Measurements from ENCODE around the gene OR2T8.

OR2T8 gene

GRCh38 chr1:247919952-247920351 lies at the start of gene OR2T8:
Gene OR2T8, plus strand, starts transcription at chr1:247920252. Its CDS starts 766 bp downstream, at chr1:247921018.
- no peak for DNase-seq (ENCODE audit: low read depth)

- no peak for DNase-seq (ENCODE audit: low read depth)
These were observed 36.7 kb upstream of the OR2T8 start for GRCh38 chr1:247883346-247883745.

DNA sequence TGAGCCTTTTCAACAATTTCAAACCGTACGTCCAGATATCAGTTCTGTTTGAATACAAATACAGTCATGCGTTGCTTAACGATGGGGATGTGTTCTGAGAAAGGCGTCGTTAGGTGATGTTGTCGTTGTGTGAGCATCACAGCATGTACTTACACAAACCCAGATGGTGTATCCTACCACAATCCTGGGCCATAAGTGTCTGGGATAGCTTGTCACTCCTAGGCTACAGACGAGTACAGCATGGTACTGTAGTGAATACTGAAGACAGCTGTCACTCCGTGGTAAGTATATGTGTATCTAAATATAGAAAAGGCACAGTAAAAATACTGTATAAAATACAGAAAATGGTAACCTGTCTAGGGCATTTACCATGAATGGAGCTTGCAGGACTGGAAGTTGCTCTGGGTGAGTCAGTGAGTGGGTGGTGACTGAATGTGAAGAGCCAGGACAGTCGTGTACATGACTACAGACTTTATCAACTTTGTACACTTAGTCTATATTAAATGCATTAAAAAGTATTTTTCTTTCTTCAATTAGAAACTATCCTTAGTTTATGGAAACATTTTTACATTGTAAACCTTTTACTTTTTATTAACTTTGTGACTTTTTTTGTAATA lies 35.1 kb upstream of the OR2T8 start:
- DNase-seq (ENCODE audit: low read depth): no peak

GRCh38 chr1:247895163-247895637 lies 24.9 kb upstream of the OR2T8 start, which contains the start of gene OR2W3:
Gene OR2W3, plus strand, starts transcription at chr1:247895587. Its CDS starts 0 bp downstream, at chr1:247895587.
- DNase-seq (ENCODE audit: low read depth): no peak

DNA sequence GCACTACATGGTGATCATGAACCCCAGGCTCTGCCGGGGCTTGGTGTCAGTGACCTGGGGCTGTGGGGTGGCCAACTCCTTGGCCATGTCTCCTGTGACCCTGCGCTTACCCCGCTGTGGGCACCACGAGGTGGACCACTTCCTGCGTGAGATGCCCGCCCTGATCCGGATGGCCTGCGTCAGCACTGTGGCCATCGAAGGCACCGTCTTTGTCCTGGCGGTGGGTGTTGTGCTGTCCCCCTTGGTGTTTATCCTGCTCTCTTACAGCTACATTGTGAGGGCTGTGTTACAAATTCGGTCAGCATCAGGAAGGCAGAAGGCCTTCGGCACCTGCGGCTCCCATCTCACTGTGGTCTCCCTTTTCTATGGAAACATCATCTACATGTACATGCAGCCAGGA lies 24.1 kb upstream of the OR2T8 start:
- no peak for DNase-seq (ENCODE audit: low read depth)

DNA sequence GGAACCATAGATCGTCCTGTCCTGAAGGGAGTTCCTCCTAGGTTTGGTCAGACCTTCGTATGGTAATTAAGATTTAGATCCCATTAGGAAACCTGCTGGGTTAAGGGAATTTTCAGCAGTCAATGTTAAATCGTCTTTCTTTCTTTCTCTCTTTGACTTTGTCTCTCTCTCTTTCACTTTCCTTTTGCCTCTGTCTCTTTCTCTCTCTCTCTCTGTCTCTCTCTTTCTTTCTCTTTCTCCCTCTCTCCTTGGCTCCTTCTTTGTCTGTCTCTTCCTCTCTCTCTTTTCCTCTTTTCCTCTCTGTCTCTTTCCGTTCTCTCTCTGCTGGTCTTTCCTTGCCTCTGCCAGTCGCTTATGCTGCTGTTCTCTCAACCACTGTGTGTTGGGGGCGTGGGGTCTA lies 15.9 kb upstream of the OR2T8 start:
- DNase-seq (ENCODE audit: low read depth): no peak

- no peak for DNase-seq (ENCODE audit: low read depth)
These were observed 14.9 kb upstream of the OR2T8 start for GRCh38 chr1:247905181-247905580.

DNA sequence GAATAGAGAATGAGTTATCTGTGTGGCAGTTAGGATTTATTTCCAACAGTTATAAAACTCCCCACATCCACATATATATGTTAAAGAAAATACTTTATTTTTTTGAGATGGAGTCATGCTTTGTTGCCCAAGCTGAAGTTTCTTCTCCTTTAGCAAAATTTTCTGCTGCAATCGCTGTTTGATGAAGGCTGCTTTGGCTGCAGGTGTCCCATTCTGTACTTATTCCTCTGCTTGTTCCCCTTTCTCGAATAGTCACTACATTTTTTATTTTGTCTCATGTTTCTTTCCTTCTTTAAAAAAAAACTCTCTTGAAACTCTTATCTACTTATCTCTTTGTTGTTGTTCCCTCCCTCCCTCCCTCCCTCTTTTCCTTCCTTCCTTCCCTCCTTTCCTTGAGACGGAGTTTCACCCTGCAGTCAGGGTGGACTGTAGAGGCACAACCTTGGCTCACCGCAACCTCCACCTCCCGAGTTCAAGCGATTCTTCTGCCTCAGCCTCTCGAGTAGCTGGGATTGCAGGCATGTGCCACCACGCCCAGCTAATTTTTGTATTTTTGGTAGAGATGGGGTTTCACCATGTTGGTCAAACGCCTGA lies 14.0 kb upstream of the OR2T8 start:
- DNase-seq (ENCODE audit: low read depth): no peak

DNA sequence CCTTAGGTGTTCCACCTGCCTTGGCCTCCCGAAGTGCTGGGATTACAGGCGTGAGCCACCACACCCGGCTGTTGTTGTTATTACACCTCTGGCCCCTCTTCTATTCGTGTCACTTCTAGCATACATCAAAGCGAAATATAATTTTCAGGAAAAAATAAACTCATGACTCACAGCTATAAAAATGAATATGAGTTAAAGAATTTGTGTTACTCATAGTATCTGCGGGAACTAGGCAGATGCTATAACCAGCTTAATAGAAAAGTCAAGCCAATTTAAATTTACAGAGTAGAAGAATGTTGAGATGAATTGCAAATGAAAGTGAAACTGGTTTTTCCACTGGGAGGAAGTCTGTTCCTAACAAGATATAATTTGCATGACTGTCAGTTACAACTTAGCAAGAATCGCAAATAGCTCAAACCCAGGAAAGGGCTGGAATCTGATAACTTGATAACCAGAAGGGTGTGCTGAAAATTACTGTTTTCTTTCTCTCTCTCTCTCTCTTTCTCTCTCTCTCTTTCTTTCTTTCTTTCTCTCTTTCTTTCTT lies 13.5 kb upstream of the OR2T8 start:
- DNase-seq (ENCODE audit: low read depth): no peak

- no peak for DNase-seq (ENCODE audit: low read depth)
These were observed 11.3 kb upstream of the OR2T8 start for GRCh38 chr1:247908766-247909165.

- DNase-seq (ENCODE audit: low read depth): no peak
These were observed 6.3 kb upstream of the OR2T8 start for GRCh38 chr1:247913786-247914185.

DNA sequence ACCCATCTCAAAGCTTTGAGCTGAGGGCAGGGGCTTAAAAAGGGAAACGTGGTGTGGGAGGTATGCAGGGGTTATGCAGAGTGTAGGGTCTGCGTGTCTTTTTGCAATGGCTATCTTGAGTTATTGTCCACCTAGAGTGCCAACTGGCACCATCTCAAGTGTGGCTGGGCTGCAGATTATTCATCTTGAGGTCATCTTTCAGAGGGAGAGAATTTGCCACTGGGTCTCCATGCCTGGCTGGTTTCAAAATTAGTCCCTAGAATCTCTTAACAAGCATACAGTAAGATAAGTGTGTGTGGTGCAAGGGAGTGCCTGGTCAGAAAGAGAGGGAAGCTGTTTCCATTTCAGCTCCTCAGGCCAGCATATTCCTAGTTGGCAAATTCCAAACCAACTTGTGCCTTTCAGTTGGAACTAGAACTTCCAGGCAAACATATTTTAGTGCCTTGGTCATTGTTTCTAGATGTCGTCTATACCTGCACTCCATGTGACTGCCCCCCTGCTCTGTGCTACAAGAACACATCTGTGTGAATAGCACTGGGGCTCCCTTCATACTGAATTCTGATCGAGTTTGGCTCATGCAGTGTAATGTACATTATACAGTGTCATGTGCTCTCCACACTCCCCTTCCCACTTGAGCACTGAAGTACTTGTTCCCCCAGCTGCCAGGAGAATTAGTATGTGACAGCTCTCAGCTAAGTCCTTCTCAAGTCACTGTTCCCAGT lies 5.0 kb upstream of the OR2T8 start:
- no peak for DNase-seq (ENCODE audit: low read depth)

- DNase-seq (ENCODE audit: low read depth): no peak
These were observed 3.9 kb downstream of the OR2T8 start for GRCh38 chr1:247923941-247924340.

GRCh38 chr1:247924868-247925267 lies 4.8 kb downstream of the OR2T8 start, which contains the start of gene OR2AJ1:
Gene OR2AJ1, plus strand, starts transcription at chr1:247924889. Its CDS starts 8,880 bp downstream, at chr1:247933769.
- no peak for DNase-seq (ENCODE audit: low read depth)

DNA sequence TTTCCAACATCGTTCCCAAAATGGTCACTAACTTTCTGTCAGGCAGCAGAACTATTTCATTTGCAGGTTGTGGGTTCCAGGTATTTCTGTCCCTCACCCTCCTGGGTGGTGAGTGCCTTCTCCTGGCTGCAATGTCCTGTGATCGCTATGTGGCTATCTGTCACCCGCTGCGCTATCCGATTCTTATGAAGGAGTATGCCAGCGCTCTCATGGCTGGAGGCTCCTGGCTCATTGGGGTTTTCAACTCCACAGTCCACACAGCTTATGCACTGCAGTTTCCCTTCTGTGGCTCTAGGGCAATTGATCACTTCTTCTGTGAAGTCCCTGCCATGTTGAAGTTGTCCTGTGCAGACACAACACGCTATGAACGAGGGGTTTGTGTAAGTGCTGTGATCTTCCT lies 13.9 kb downstream of the OR2T8 start:
- DNase-seq (ENCODE audit: low read depth): no peak

GRCh38 chr1:247935781-247936180 lies 15.7 kb downstream of the OR2T8 start:
- no peak for DNase-seq (ENCODE audit: low read depth)

DNA sequence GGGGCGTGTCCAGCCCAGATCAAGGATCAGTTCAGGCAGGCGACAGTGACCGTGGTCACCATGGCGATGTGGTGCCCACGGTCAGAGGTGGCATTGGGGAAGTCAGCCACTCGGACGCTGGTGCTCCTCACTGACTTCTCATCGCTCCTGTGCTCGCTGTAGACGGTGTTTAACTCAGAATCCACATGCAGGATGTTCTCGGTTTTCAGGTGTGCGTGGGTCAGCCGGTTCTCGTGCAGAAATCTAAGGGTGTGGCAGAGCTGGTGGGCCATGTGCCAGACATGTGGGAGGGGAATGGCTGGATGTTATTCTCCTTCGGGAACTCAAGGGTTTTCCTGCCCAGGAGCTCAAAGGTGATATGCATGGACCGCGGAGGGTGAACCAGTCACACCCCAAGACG lies 16.4 kb downstream of the OR2T8 start:
- DNase-seq (ENCODE audit: low read depth): no peak

DNA sequence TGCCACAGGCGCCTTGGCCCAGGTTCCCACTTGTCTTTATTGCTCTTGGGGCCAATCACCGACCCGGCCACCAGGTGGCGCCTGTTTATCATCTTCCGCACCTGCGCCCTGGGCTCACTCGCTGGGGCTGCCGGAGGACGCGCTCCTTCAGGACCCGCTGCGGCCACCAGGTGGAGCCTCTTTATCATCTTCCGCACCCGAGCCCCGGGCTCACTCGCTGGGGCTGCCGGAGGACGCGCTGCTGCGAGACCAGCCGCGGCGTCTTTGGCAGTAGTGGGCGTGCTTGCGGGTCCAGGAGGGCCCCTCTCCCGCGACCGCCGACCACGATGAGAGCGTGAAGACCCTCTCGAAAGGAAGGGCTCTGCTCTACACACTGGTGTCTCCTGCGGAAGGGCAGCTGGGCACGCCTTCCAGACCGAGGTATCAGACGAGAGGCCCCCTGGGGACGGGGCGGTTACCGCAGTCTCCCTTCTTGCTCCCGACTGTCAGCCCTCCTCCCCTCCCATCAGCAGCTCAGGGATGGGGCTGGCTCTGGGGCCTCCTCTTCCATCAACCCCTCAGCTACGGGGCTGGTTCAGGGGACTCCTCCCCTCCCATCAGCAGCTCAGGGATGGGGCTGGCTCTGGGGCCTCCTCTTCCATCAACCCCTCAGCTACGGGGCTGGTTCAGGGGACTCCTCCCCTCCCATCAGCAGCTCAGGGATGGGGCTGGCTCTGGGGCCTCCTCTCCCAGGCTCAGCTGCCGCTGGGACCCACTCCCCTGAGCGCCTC lies 17.1 kb downstream of the OR2T8 start:
- peak; percentile 82 for DNase-seq (ENCODE audit: low read depth)

- no peak for DNase-seq (ENCODE audit: low read depth)
These were observed 22.6 kb downstream of the OR2T8 start for GRCh38 chr1:247942624-247943023.

- no peak for DNase-seq (ENCODE audit: low read depth)
These were observed 28.5 kb downstream of the OR2T8 start, which contains the start of gene OR2L8 for GRCh38 chr1:247948558-247948957. Gene OR2L8, plus strand, starts transcription at chr1:247948858. Its CDS starts 0 bp downstream, at chr1:247948858.

DNA sequence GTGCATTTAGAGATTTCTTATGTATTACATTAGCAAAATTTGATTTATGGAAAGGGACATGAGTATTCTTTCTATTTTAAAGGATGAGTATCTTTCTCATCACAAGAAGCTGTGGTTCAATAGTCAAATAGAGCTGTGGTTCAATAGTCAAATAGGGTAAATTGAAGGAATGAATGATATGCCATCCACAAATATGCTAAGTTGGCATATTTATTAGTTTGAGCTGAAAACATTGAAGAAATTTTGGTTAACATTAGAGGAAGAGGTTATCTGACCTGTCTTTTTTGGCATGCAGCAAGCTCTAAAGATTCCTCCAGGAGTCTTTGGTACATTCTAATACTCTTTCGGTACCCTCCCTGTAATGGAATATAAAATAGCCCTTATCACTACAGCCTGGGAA lies 33.4 kb downstream of the OR2T8 start:
- DNase-seq (ENCODE audit: low read depth): no peak

DNA sequence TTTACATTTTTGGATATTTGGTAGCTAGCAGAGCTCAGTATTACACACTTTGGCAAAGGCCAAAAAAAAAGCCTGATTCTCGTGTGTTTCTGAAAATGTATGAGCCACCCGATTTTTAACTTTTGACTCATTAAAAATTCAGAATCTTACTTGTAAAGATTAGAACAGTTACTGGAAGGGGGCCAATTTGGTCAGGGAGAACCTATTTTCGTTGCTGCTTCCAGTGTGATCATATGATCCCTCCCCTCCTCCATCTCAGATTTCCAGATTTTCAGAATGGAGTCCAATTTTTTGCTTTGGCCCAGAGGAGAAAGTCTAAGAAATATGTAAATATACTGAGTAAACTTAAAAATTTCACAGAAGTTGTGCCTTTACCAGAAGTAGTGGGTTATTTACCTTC lies 41.7 kb downstream of the OR2T8 start:
- DNase-seq (ENCODE audit: low read depth): no peak
